HepG2 (cell line): Measurements from ENCODE around the gene RSPH10B. TPM values are rescaled to one million over a fixed set of nuclear protein-coding genes. Genes with fewer than 3 reads are reported as not detected.

Experiments
- ATAC-seq: fragments of 200-7000 bp; cut with Tn5 transposase; 3 replicates; pipeline ENCODE4 v1.9.1; 2020; ENCODE audit warnings: mild to moderate bottlenecking, moderate library complexity
- BruUV-seq: library from RNA; stranded (reverse); fragments of 400-500 nt; replicated peaks from 2 replicates; lab custom pipeline; 2021; lab: Mats Ljungman, UMichigan
- CTCF ChIA-PET: fragments of 300-600 bp; formaldehyde crosslinking; extraction: SDS; loops from one replicate; lab custom pipeline; 2021; ENCODE audit warnings: low total read pairs, inconsistent platforms, low intra/inter-chr PET ratio; lab: Yijun Ruan, JAX
- POLR2A ChIA-PET: fragments of 350-600 bp; sonication (Branson Sonifier 250); formaldehyde crosslinking; loops from one replicate; lab custom pipeline; 2020; ENCODE audit warnings: antibody characterized with exemption, inconsistent platforms; lab: Yijun Ruan, JAX
- DNase-seq: peaks from one replicate; pipeline ENCODE4 v3.0.0-alpha.2; 2015; ENCODE audit warnings: low spot score
- FAIRE-seq: peaks from 3 replicates; lab custom pipeline; 2011; peaks lifted over from hg19 to GRCh38; lab: Jason Lieb, UNC
- H2AFZ ChIP-seq: one replicate; pipeline ENCODE4 v1.6.1; 2011; ENCODE audit warnings: low read length, inconsistent platforms
- H3K27ac ChIP-seq: fragments of 300-600 bp; 3 replicates; pipeline ENCODE4 v1.8.0; 2011; ENCODE audit warnings: mixed run types, mild to moderate bottlenecking, mixed read lengths, low read length, inconsistent platforms; ENCODE audit not compliant: insufficient read depth; ENCODE audit errors: extremely low read length
- H3K27me3 ChIP-seq, 2 experiments: fragments of 200-600 bp in 1 of 2; 2 replicates in 1 of 2; 3 replicates in 1 of 2; pipeline versions ENCODE4 v1.6.0 to v1.8.0; 2011; ENCODE audit warnings: low read length in 2 of 2, mild to moderate bottlenecking in 2 of 2, moderate library complexity in 2 of 2, inconsistent platforms in 1 of 2; ENCODE audit not compliant: insufficient read depth in 2 of 2, control insufficient read depth in 1 of 2
- H3K36me3 ChIP-seq, 2 experiments: fragments of 200-600 bp in 1 of 2; replicated peaks in 1 of 2; 2 replicates in 1 of 2; 3 replicates in 1 of 2; pipeline versions ENCODE4 v1.5.1 to v1.8.0; 2011; ENCODE audit warnings: low read length in 2 of 2, inconsistent platforms in 1 of 2; ENCODE audit not compliant: insufficient read depth in 2 of 2, control insufficient read depth in 1 of 2
- H3K4me1 ChIP-seq: 2 replicates; pipeline ENCODE4 v1.5.1; 2012; ENCODE audit warnings: low read length, inconsistent platforms; ENCODE audit not compliant: insufficient read depth
- H3K4me2 ChIP-seq: 2 replicates; pipeline ENCODE4 v1.6.0; 2011; ENCODE audit warnings: low read depth, low read length, inconsistent platforms
- H3K4me3 ChIP-seq, 3 experiments: fragments of 200-600 bp in 1 of 3; sonication (generic), shearing (Covaris generic) in 1 of 3; replicated peaks in 1 of 3; 2 replicates each; pipeline ENCODE4 v1.5.1; 2011 to 2016; ENCODE audit warnings: low read length in 3 of 3, inconsistent platforms in 2 of 3, low read depth in 2 of 3, mild to moderate bottlenecking in 2 of 3, control low read depth in 1 of 3, mixed read lengths in 1 of 3; ENCODE audit not compliant: insufficient read depth in 1 of 3
- H3K79me2 ChIP-seq: one replicate; pipeline ENCODE4 v1.6.1; 2011; ENCODE audit warnings: low read length, inconsistent platforms; ENCODE audit not compliant: insufficient read depth
- H3K9ac ChIP-seq: 2 replicates; pipeline ENCODE4 v1.6.0; 2011; ENCODE audit warnings: mild to moderate bottlenecking, low read depth, low read length, inconsistent platforms; ENCODE audit not compliant: insufficient read depth
- H3K9me3 ChIP-seq: 2 replicates; pipeline ENCODE4 v1.5.1; 2012; ENCODE audit warnings: mild to moderate bottlenecking, low read length
- H4K20me1 ChIP-seq: 2 replicates; pipeline ENCODE4 v1.6.0; 2011; ENCODE audit warnings: inconsistent platforms, mild to moderate bottlenecking, low read length, moderate library complexity; ENCODE audit not compliant: insufficient read depth
- KLF13 ChIP-seq: sonication (generic); formaldehyde crosslinking; IDR thresholded peaks from 2 replicates; pipeline ENCODE4 v1.4.0; 2020; ENCODE audit warnings: mild to moderate bottlenecking, missing genetic modification reagents
- PHB2 ChIP-seq: fragments of 450-650 bp; IDR thresholded peaks from 2 replicates; pipeline ENCODE4 v1.6.1; 2018; ENCODE audit not compliant: partially characterized antibody
- RAD21 ChIP-seq: fragments of 450-650 bp; formaldehyde crosslinking; IDR thresholded peaks from 2 replicates; pipeline ENCODE4 v1.5.0; 2020; ENCODE audit warnings: mild to moderate bottlenecking
- RELA ChIP-seq: sonication (generic); formaldehyde crosslinking; IDR thresholded peaks from 2 replicates; pipeline ENCODE4 v1.4.0; 2020; ENCODE audit warnings: missing genetic modification reagents
- SAP130 ChIP-seq: IDR thresholded peaks from 2 replicates; pipeline ENCODE4 v1.6.1; 2016; ENCODE audit warnings: low read depth
- SMC3 ChIP-seq: IDR thresholded peaks from 2 replicates; pipeline ENCODE4 v1.6.1; 2011; ENCODE audit warnings: low read length, improper control_type of control experiment
- SP140L ChIP-seq: sonication (generic); formaldehyde crosslinking; IDR thresholded peaks from 2 replicates; pipeline ENCODE4 v1.4.0; 2020; ENCODE audit warnings: missing genetic modification reagents, borderline replicate concordance
- STAG1 ChIP-seq: sonication (generic); formaldehyde crosslinking; IDR thresholded peaks from 2 replicates; pipeline ENCODE4 v1.4.0; 2020; ENCODE audit warnings: missing genetic modification reagents
- TRIM24 ChIP-seq: sonication (generic); formaldehyde crosslinking; IDR thresholded peaks from 2 replicates; pipeline ENCODE4 v1.8.0; 2022; ENCODE audit warnings: mild to moderate bottlenecking, missing genetic modification reagents
- ZNF180 ChIP-seq: sonication (generic); formaldehyde crosslinking; IDR thresholded peaks from 2 replicates; pipeline ENCODE4 v1.4.0; 2020; ENCODE audit warnings: low read depth, missing genetic modification reagents, borderline replicate concordance
- WGBS: methylation state at CpG from one replicate; pipeline ENCODE4 v1.1.6; 2017; ENCODE audit warnings: low lambda C conversion rate; 5-methylcytosine and 5-hydroxymethylcytosine counted together
- in situ Hi-C: cut with HindIII; loops from 2 replicates; pipeline ENCODE4 v1.10.0; 2017; ENCODE audit warnings: low pct_unique_long_range_greater_than_20kb; ENCODE audit not compliant: extremely low pct_ligation_motif_present
- intact Hi-C: fragments of 100-400 bp; cut with micrococcal nuclease; formaldehyde crosslinking; loops from one replicate; pipeline ENCODE4 v1.10.0; 2022; ENCODE audit not compliant: unreplicated experiment
- polyA plus RNA-seq, 8 experiments: library from polyadenylated mRNA; depleted of rRNA in 3 of 8; stranded (reverse) in 7 of 8; unstranded in 1 of 8; fragments of >200 nt; fragmentation: Illumina TruSeq in 4 of 8; extraction: Trizol in 4 of 8; gene quantifications; 2 replicates each; pipeline versions ENCODE4 v1.2.1 to v1.2.3, GENCODE V29; 2011 to 2016; ENCODE audit warnings: low read depth in 4 of 8, missing spikeins in 1 of 8, mixed read lengths in 1 of 8; ENCODE audit not compliant: insufficient read depth in 1 of 8
- total RNA-seq, 5 experiments: library from RNA; depleted of rRNA; stranded (reverse); fragments of >200 nt; fragmentation: Illumina TruSeq; extraction: Trizol; gene quantifications; 2 replicates each; pipeline ENCODE4 v1.2.3, GENCODE V29; 2016; ENCODE audit warnings: low read depth in 1 of 5
- TF ChIP-seq, protein P1 (sequence below): sonication (generic); formaldehyde crosslinking; IDR thresholded peaks from 2 replicates; pipeline ENCODE4 v1.5.0; 2020; ENCODE audit warnings: mild to moderate bottlenecking, missing genetic modification reagents
- TF ChIP-seq, protein P2 (sequence below): sonication (generic); formaldehyde crosslinking; IDR thresholded peaks from 2 replicates; pipeline ENCODE4 v1.8.0; 2022; ENCODE audit warnings: low read depth, missing genetic modification reagents
- TF ChIP-seq, protein P3 (sequence below): sonication (generic); formaldehyde crosslinking; IDR thresholded peaks from 2 replicates; pipeline ENCODE4 v1.4.0; 2020; ENCODE audit warnings: missing genetic modification reagents, mild to moderate bottlenecking, borderline replicate concordance
- TF ChIP-seq, protein P4 (sequence below): sonication (generic); formaldehyde crosslinking; IDR thresholded peaks from 2 replicates; pipeline ENCODE4 v1.5.0; 2020; ENCODE audit warnings: mild to moderate bottlenecking, missing genetic modification reagents, moderate library complexity

RSPH10B gene
- total and polyA plus RNA-seq, 2 of the 13 experiments (the other 11 are each of a cell fraction or from before 2014, with no cell fraction given) = not detected

DNA sequence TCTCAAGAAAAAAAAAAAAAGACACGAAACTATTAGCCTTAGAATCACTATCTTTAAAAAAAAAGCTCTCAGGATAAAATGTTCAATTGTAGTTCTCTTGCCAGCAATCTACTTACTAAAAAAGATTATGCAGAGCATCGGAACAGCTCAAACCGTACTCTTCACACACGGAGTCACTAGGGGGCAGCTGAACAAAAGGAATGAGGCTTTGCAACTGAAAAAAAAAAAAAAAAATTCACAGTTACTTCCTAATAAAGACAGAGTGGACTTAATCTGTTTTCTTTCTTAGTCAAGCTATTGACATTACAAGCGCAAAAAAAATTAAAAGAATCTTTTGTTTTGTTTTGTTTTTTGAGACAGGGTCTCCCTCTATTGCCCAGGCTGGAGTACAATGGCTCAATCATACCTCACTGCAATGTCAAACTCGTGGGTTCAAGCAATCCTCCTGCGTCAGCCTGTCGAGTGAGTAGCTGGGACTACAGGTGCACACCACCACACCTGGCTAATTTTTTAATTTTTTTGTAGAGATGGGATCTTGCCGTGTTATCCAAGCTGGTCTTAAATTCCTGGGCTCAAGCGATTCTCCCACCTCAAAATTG is 26.8 kb upstream of the RSPH10B start:
- Histone ChIP-seq H3K9me3 (no peaks in the 10 kb centered on the region), H3K4me2 (no peak overlapping the region), H3K27ac (no peak overlapping the region), H3K9ac (no peak overlapping the region), H3K79me2 (no peaks in the 10 kb centered on the region), H3K27me3 (no peaks in the 10 kb centered on the region), H3K4me1 (no peaks in the 10 kb centered on the region), H2AFZ (no peak overlapping the region), H4K20me1 (no peaks in the 10 kb centered on the region), H3K4me3 (no peak overlapping the region), H3K36me3 (peaks cover 3 to 32% of the 10 kb centered on the region in 2 experiments; a peak in 4 of 5 replicates)
- in situ Hi-C loops = no loop called here
- WGBS = 58% methylated on average over 10 of the region's 10 CpGs
- POLR2A ChIA-PET = interaction anchor here (0.7 to 1.4 kb wide), 2 partner anchors 109 to 110 kb away, joined by 4 to 7 read pairs; no protein-coding TSS in a partner anchor
- TF ChIP-seq, protein P1, sequence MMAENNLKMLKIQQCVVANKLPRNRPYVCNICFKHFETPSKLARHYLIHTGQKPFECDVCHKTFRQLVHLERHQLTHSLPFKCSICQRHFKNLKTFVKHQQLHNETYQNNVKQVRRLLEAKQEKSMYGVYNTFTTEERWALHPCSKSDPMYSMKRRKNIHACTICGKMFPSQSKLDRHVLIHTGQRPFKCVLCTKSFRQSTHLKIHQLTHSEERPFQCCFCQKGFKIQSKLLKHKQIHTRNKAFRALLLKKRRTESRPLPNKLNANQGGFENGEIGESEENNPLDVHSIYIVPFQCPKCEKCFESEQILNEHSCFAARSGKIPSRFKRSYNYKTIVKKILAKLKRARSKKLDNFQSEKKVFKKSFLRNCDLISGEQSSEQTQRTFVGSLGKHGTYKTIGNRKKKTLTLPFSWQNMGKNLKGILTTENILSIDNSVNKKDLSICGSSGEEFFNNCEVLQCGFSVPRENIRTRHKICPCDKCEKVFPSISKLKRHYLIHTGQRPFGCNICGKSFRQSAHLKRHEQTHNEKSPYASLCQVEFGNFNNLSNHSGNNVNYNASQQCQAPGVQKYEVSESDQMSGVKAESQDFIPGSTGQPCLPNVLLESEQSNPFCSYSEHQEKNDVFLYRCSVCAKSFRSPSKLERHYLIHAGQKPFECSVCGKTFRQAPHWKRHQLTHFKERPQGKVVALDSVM (CRISPR knock-in tag) = 0 out of 2 replicates have a peak, but pooled peaks have one; percentile 21
- peak; percentile 49; the same call in 1 of the 2 replicates for TF ChIP-seq RAD21 (CRISPR knock-in tag)
- TF ChIP-seq KLF13 (CRISPR knock-in tag) = no peak
- TF ChIP-seq STAG1 (CRISPR knock-in tag) = peak; percentile 84
- TF ChIP-seq SMC3 = peak; percentile 81
- TF ChIP-seq, protein P2, sequence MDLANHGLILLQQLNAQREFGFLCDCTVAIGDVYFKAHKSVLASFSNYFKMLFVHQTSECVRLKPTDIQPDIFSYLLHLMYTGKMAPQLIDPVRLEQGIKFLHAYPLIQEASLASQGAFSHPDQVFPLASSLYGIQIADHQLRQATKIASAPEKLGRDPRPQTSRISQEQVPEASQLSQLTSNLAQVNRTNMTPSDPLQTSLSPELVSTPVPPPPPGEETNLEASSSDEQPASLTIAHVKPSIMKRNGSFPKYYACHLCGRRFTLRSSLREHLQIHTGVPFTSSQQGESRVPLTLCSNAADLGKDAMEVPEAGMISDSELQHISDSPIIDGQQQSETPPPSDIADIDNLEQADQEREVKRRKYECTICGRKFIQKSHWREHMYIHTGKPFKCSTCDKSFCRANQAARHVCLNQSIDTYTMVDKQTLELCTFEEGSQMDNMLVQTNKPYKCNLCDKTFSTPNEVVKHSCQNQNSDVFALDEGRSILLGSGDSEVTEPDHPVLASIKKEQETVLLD (CRISPR knock-in tag) = no peak
- no peak for TF ChIP-seq TRIM24 (CRISPR knock-in tag)
- peak; percentile 38; the same call in 1 of the 2 replicates for TF ChIP-seq SAP130
- no peak for TF ChIP-seq RELA
- no peak for TF ChIP-seq PHB2
- no peak for TF ChIP-seq ZNF180 (CRISPR knock-in tag)
- no peak for TF ChIP-seq SP140L (CRISPR knock-in tag)
- TF ChIP-seq, protein P3, sequence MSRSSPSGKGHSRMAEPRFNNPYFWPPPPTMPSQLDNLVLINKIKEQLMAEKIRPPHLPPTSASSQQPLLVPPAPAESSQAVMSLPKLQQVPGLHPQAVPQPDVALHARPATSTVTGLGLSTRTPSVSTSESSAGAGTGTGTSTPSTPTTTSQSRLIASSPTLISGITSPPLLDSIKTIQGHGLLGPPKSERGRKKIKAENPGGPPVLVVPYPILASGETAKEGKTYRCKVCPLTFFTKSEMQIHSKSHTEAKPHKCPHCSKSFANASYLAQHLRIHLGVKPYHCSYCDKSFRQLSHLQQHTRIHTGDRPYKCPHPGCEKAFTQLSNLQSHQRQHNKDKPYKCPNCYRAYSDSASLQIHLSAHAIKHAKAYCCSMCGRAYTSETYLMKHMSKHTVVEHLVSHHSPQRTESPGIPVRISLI (CRISPR knock-in tag) = peak; percentile 95
- TF ChIP-seq, protein P4, sequence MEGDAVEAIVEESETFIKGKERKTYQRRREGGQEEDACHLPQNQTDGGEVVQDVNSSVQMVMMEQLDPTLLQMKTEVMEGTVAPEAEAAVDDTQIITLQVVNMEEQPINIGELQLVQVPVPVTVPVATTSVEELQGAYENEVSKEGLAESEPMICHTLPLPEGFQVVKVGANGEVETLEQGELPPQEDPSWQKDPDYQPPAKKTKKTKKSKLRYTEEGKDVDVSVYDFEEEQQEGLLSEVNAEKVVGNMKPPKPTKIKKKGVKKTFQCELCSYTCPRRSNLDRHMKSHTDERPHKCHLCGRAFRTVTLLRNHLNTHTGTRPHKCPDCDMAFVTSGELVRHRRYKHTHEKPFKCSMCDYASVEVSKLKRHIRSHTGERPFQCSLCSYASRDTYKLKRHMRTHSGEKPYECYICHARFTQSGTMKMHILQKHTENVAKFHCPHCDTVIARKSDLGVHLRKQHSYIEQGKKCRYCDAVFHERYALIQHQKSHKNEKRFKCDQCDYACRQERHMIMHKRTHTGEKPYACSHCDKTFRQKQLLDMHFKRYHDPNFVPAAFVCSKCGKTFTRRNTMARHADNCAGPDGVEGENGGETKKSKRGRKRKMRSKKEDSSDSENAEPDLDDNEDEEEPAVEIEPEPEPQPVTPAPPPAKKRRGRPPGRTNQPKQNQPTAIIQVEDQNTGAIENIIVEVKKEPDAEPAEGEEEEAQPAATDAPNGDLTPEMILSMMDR (CRISPR knock-in tag) = peak; percentile 65
- CTCF ChIA-PET = interaction anchor here (0.8 to 1.4 kb wide), 2 partner anchors 109 to 326 kb away, joined by 3 to 16 read pairs; no protein-coding TSS in a partner anchor
- ATAC-seq (peak; percentile 77), DNase-seq (peak; percentile 66), FAIRE-seq (peak; percentile 66)
- BruUV-seq = no TSS peak
- intact Hi-C loops = loop anchor here (1.0 kb wide), 1 partner anchor 109 kb away; no protein-coding TSS in a partner anchor
